HFFc6 (cell line): Measurements from ENCODE around the gene MAOA. TPM values are rescaled to one million over a fixed set of nuclear protein-coding genes. Genes with fewer than 3 reads are reported as not detected.

Experiments
- DNase-seq: peaks from one replicate; pipeline ENCODE4 v3.0.0-alpha.2; 2018
- H3K27ac Mint-ChIP-seq: 2 replicates; pipeline ENCODE4 v1.8.0; 2020; ENCODE audit warnings: mild to moderate bottlenecking, mixed read lengths
- H3K27me3 Mint-ChIP-seq: 2 replicates; pipeline ENCODE4 v1.8.0; 2021; ENCODE audit warnings: mild to moderate bottlenecking, moderate library complexity, mixed read lengths; ENCODE audit not compliant: insufficient read depth
- H3K36me3 Mint-ChIP-seq: 2 replicates; pipeline ENCODE4 v1.8.0; 2021; ENCODE audit warnings: low read depth, mixed read lengths
- H3K4me1 Mint-ChIP-seq: 2 replicates; pipeline ENCODE4 v1.8.0; 2020; ENCODE audit warnings: low read depth, mixed read lengths
- H3K4me3 Mint-ChIP-seq: 2 replicates; pipeline ENCODE4 v1.8.0; 2020; ENCODE audit warnings: mild to moderate bottlenecking, moderate library complexity, mixed read lengths
- H3K9me3 Mint-ChIP-seq: 2 replicates; pipeline ENCODE4 v1.8.0; 2020; ENCODE audit warnings: mild to moderate bottlenecking, mixed read lengths
- total RNA-seq, 6 experiments: library from RNA; stranded (reverse); fragmentation: NEBNext Ultra II Directional; extraction: Animal tissue kit (Norgen Biotek cat#: 25700); gene quantifications; 2 replicates in 1 of 6; 3 replicates in 5 of 6; pipeline ENCODE4 v1.2.3, GENCODE V29; 2021
- TF ChIP-seq, protein P1 (sequence below): fragments of 200-600 bp; sonication (generic); IDR thresholded peaks from 2 replicates; pipeline ENCODE4 v1.5.0; 2021; ENCODE audit warnings: antibody characterized with exemption, mild to moderate bottlenecking

MAOA gene
- total RNA-seq, 6 experiments from 2014 or later: 0.07 to 0.25 (median 0.07) TPM; not detected in 3

DNA sequence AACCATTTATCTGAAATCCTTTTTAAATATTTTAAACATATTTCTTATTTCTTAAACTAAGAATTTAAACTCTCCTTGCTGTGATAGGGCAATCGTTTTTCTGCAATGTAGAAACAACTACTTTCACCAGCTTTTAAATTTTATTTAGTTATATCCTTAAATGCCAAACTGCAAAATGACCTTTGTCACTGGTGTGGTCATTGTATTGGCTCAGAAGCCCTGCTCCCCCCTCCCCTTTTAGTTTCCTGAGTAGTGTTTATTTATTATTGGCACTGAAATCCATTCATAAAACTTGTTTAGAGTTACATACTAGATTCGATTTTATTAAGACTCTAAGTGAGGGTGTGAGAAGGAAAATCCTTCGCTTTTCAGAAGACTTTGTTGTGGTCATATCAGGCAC, 23.0 kb downstream of the MAOA start:
- Mint-ChIP-seq H3K4me1 (no peaks in the 10 kb centered on the region), H3K27me3 (no peaks in the 10 kb centered on the region), H3K36me3 (no peaks in the 10 kb centered on the region), H3K9me3 (peaks cover under 1% of the 10 kb centered on the region; the same call in 1 of the 2 replicates), H3K4me3 (no peak overlapping the region), H3K27ac (no peak overlapping the region)
- no peak for DNase-seq
- TF ChIP-seq, protein P1, sequence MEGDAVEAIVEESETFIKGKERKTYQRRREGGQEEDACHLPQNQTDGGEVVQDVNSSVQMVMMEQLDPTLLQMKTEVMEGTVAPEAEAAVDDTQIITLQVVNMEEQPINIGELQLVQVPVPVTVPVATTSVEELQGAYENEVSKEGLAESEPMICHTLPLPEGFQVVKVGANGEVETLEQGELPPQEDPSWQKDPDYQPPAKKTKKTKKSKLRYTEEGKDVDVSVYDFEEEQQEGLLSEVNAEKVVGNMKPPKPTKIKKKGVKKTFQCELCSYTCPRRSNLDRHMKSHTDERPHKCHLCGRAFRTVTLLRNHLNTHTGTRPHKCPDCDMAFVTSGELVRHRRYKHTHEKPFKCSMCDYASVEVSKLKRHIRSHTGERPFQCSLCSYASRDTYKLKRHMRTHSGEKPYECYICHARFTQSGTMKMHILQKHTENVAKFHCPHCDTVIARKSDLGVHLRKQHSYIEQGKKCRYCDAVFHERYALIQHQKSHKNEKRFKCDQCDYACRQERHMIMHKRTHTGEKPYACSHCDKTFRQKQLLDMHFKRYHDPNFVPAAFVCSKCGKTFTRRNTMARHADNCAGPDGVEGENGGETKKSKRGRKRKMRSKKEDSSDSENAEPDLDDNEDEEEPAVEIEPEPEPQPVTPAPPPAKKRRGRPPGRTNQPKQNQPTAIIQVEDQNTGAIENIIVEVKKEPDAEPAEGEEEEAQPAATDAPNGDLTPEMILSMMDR: no peak

DNA sequence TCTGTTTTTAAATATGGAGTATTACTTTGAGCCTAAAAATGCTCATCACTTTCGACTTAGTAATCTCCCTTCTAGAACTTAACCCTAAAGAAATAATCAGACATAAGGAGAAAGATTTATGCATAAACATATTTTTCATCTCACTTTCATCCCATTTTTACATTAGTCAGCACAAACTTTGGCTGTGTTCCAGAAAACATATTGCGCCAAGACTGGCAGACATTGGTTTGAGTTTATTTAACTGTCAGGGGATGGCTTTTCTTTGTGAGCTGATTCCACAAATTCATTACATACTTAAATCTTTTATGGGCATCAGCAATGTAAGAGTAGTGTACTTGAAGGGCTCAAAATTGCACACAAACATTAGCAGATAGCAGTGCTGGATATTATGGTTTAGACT, 23.7 kb downstream of the MAOA start:
- no peak for DNase-seq
- no peaks in the 10 kb centered on the region for H3K27me3 Mint-ChIP-seq
- no peaks in the 10 kb centered on the region for H3K4me1 Mint-ChIP-seq
- peaks cover 4% of the 10 kb centered on the region; the same call in 1 of the 2 replicates for H3K9me3 Mint-ChIP-seq
- no peaks in the 10 kb centered on the region for H3K36me3 Mint-ChIP-seq
- TF ChIP-seq, protein P1: no peak
- H3K4me3 Mint-ChIP-seq: no peak overlapping the region
- no peak overlapping the region for H3K27ac Mint-ChIP-seq

GRCh38 chrX:43682726-43683125, 26.6 kb downstream of the MAOA start:
- TF ChIP-seq, protein P1: no peak
- no peak for DNase-seq
- Mint-ChIP-seq H3K4me1 (no peaks in the 10 kb centered on the region), H3K36me3 (no peaks in the 10 kb centered on the region), H3K4me3 (no peak overlapping the region), H3K27ac (no peak overlapping the region), H3K27me3 (no peaks in the 10 kb centered on the region), H3K9me3 (peaks cover 4% of the 10 kb centered on the region; the same call in 1 of the 2 replicates)

DNA sequence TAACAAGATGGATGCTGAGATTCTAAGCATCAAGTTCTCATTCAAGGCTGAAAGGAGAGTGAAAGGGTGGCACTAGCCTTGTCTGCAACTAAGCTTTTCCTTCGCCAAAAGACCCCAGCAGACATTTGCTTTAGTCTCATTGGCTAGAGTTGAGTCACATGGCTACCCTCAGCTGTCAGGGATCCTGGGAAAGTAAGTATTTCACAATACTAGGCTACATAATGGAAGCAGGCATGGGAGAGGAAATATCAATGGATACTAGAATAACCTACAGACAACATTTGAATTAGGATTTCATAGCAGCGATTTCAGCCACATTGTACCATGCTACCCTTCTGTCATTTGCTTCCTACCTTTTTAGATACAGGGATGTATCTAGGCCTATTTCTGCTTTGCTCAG, 29.1 kb downstream of the MAOA start:
- Mint-ChIP-seq H3K9me3 (peaks cover 4% of the 10 kb centered on the region; the same call in 1 of the 2 replicates), H3K27ac (no peak overlapping the region), H3K4me1 (no peaks in the 10 kb centered on the region), H3K4me3 (no peak overlapping the region), H3K36me3 (no peaks in the 10 kb centered on the region), H3K27me3 (no peaks in the 10 kb centered on the region)
- TF ChIP-seq, protein P1: no peak
- no peak for DNase-seq

DNA sequence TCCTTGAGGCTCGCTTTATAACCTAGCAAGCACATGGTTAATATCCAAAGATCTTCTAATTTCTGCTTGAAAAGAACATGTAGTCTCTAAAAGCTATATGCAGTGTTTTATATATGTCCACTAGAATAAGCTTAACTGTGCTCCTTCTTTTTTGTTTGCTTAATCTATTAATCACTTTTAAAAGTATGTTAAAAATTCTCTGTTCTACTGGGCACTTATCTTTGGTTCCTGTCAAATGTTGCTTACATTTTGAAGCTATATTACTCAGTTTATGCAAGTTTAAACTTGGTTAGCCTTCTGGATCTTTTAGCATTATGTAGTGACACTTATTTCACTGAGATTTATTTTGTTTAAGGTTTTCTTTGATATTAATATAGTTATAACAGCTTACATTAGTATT, 32.5 kb downstream of the MAOA start:
- Mint-ChIP-seq H3K27ac (no peak overlapping the region), H3K4me3 (no peak overlapping the region), H3K27me3 (no peaks in the 10 kb centered on the region), H3K9me3 (peaks cover 4% of the 10 kb centered on the region; the same call in 1 of the 2 replicates), H3K36me3 (no peaks in the 10 kb centered on the region), H3K4me1 (no peaks in the 10 kb centered on the region)
- TF ChIP-seq, protein P1: no peak
- DNase-seq: no peak
